Measurements from ENCODE around the gene EML2.
A peak's percentile ranks its signal among the peaks of the same experiment; 100 is the strongest.

Gene EML2

GRCh38 chr19:45584332-45585157, 54.7 kb downstream of the EML2 start, which contains the start of gene OPA3:
TSS of gene OPA3 (minus strand) at chr19:45584802. CDS start at chr19:45584764, 38 bp downstream.
- DNase-seq, result peak; percentile 100

DNA sequence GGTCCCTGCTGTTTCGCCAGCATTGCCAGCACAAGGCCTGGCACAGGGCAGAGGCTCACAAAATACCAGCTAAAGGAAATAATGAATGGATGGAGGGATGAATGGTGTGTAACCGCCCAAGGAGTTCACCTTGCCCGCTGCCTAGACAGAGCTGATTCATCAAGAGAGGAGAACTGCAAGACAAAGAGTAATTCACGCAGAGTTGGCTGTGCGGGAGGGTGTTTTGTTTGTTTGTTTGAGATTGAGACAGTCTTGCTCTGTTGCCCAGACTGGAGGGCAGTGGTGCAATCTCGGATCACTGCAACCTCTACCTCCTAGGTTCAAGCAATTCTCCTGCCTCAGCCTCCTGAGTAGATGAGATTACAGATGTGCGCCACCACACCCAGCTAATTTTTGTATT, 57.6 kb downstream of the EML2 start:
- DNase-seq, result no peak

- DNase-seq, result no peak
Measured at GRCh38 chr19:45578861-45579260, 60.3 kb downstream of the EML2 start.

DNA sequence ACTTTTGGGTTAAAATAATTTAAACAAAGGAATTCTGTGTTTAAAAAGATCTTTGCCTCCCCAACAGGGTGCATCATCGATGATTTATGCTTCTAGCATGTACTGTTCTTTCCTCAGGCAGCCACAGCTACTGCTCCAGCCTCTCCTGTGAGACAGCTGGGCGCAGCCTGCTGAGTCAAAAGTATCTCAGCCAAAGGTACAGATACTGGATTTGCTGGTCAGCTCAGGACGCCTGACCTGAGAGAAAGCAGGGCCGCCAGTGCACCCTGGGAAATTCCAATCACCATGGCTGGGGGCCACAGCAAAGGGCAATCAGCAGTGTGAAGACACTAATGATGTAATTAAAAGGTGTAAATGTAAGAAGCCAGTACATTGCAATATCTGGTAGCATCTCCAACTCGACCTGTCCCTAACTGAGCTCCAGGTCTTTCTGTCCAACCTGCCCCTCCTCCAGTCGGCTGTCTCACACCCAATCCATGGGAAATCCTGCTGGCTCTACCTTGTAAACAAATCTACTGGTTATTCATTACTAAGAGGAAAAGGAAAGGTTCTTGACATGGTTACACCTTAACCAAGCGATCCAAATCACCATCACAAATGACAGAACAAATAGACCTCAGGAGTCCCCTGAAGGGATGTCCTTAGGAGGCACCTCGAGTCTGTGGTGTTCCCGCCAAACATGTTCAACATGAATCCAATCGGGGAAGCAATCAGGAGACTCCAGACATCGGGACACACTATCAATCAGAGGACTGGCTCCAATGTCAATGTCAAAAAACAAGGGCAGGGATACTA, 61.9 kb downstream of the EML2 start:
- DNase-seq, result no peak

DNA sequence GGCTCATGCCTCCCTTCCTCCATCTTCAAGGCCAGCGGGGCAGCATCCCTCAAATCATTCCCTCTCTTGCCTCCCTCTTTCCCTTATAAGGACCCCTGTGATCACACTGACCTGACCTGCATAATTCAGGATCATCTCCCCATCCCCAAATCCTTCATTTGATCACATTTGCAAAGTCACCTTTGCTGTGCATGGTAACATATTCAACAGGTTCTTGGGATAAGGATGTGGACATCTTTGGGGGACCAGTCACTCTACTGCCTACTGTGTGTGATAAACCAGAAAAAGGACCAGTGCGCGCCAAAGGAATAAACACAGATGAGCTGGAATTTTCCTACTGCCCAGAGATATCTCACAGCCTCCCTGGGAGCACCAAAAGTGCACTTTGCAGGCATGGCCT, 62.5 kb downstream of the EML2 start:
- no peak for DNase-seq

DNA sequence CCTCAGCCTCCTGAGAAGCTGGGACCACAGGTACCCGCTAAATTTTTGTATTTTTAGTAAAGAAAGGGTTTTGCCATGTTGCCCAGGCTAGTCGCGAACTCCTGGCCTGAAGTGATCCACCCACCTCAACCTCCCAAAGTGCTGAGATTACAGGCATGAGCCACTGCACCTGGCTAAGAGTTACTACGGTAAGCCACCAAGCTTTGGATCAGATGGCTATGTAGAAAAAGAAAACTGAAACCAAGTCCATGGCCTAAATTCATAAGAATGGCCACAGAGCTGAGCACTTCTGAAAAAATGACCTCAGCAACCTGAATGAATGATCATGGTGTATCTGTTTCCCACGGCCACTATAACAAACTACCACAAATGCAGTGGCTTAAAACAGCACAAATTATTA, 64.0 kb downstream of the EML2 start:
- no peak for DNase-seq

DNA sequence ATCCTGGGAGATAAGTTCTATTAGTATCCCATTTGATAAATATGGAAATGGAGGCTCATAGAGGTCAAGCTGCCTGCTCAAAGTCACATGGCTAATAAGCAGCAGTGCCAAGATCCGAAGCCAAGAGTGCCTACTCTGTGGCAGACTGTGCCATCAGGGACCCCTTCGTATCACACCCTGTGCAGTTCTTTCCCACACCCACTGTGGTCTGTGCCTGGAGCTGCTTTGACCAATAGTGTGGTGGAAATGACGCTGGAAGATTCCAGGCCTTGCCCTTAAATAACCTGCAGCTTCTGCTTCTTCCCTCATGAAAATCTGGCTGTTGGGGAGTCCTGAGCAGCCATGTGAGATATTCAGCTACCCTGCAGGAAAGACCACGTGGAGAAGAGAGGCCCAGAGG, 64.7 kb downstream of the EML2 start:
- no peak for DNase-seq

GRCh38 chr19:45571457-45572220, 67.6 kb downstream of the EML2 start:
- DNase-seq, result no peak

GRCh38 chr19:45569619-45570421, 69.4 kb downstream of the EML2 start:
- peak; percentile 45 for DNase-seq

DNA sequence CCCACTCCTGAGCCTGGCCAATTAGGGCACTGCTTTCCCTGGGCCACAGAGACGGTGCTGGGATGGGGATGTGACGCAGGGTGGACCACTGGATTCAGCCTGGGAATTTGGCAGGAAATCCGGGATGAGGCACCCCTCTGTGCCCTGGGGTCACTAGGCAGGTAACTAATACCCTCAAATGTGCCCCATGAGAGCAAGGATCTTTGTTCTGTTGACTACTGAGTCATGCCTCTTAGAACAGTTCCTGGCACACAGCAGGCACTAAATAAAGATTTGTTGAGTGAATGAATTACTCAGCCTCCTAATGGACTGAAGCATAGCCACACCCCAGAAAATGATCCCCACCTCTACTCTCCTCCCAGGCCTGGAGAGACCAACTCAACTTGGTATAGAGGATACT, 70.5 kb downstream of the EML2 start:
- DNase-seq, result no peak

DNA sequence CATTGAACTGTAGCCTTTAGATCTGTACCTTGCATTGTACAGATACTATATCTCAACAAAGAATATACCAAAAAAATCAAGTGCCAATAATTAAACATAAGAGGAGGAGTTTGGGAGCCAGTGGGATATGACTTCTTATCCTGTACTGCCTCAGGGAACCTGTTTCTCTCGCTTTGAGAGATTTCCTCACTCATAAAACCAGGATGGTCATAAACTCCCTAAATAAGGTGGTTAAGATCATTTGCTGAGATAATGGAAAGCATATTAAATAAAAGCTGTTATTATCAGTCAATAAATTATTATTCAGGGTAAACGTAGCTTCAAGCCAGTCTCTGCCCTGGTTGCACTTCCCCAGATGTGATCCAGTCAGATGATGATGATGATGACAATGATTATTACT, 71.6 kb downstream of the EML2 start:
- DNase-seq, result no peak

DNA sequence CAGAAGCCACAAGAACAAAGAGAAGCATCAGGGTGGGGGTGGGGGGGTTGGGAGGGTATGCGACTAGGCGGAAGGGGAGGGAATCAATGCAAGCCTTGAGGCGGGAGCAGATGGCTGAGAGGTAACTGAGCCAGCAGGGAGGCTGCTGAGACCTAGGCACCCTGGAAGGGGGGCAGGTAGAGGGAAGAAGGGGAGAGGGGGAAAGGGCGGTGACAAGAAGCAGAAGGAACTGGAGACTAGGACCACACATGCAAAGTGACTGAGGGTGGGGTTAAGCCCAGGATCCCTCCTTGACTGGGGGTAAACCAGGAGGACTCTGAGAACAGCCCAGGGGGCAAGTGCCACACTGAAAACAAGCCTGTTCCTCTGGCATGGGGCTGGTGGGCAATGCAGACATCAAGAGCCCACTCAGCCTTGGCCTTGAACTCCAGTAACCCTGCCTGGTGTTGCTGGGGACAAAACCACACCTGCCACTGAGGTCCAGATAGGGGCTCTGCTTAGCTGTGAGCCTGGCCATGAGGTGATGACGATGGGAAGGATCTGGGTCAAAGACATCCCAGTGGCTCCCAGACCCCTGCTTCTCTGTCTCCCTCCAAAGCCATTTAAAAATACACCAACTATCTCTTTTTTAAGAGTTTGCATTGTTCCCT, 74.9 kb downstream of the EML2 start:
- DNase-seq, result no peak

DNA sequence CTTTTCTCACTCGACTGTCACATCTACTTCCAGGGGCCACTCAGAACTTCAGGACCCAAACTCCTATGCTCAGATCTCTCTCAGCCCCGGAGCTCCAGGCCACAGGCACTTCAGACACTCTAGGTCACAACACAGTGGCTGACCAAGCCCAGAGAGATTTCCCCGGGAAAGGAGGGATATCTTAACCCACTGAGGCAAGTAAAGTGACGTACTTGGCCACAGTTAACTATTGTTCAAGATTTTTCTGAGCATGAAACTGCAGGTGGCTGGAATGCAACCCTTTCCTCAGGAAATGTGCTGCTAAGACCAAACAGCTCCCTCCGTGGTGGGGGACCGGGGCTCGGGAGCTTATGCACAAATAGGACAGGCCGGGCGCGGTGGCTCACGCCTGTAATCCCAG, 78.5 kb downstream of the EML2 start:
- DNase-seq, result no peak

GRCh38 chr19:45560038-45560437, 79.2 kb downstream of the EML2 start:
- no peak for DNase-seq

All from retina (tissue), 1 donor.